Measurements from ENCODE around the gene TCEA2. TPM values are rescaled to one million over a fixed set of nuclear protein-coding genes. Genes with fewer than 3 reads are reported as not detected.

TCEA2 gene
- total and polyA plus RNA-seq, 2 of the 13 experiments (the other 11 are each of a cell fraction or from before 2014, with no cell fraction given): 28.1 to 33.7 TPM

GRCh38 chr20:64062596-64063388, at the start of gene TCEA2 (continued):
- no peak for TF ChIP-seq THYN1 (CRISPR knock-in tag; IDR thresholded peaks at IDR 0.05; ENCODE audit: borderline replicate concordance, low read depth)
- TF ChIP-seq ZNF101 (CRISPR knock-in tag; IDR thresholded peaks at IDR 0.05; ENCODE audit: borderline replicate concordance, low read depth): no peak
- no peak for TF ChIP-seq MAFG (CRISPR knock-in tag; IDR thresholded peaks at IDR 0.05)
- TF ChIP-seq CCDC6 (CRISPR knock-in tag; IDR thresholded peaks at IDR 0.05): peak; percentile 91; the same call in 1 of the 2 replicates
- no peak for TF ChIP-seq ZNF710 (CRISPR knock-in tag; IDR thresholded peaks at IDR 0.05; ENCODE audit: borderline replicate concordance)
- no peak for TF ChIP-seq RFX1 (IDR thresholded peaks at IDR 0.05)
- TF ChIP-seq ZNF570 (CRISPR knock-in tag; IDR thresholded peaks at IDR 0.05; ENCODE audit: borderline replicate concordance): no peak; the same call in 1 of the 2 replicates
- TF ChIP-seq TP53 (CRISPR knock-in tag; conservative IDR thresholded peaks at IDR 0.05): peak; percentile 58; the same call in 1 of the 2 replicates
- TF ChIP-seq TBL1XR1 (IDR thresholded peaks at IDR 0.05; ENCODE audit: borderline replicate concordance, low read length, partially characterized antibody): peak; percentile 88
- no peak; the same call in none of the 2 replicates for TF ChIP-seq NFYB (CRISPR knock-in tag; IDR thresholded peaks at IDR 0.05)
- TF ChIP-seq HNF1B (CRISPR knock-in tag; IDR thresholded peaks at IDR 0.05): peak; percentile 97
- TF ChIP-seq RXRA (CRISPR knock-in tag; IDR thresholded peaks at IDR 0.05): peak; percentile 82
- peak; percentile 78 for TF ChIP-seq JDP2 (CRISPR knock-in tag; IDR thresholded peaks at IDR 0.05; ENCODE audit: borderline replicate concordance)
- TF ChIP-seq PRMT3 (CRISPR knock-in tag; IDR thresholded peaks at IDR 0.05; ENCODE audit: borderline replicate concordance, low read depth): no peak
- TF ChIP-seq RERE (CRISPR knock-in tag; IDR thresholded peaks at IDR 0.05; ENCODE audit: low read depth): no peak; the same call in 1 of the 2 replicates
- peak; percentile 88 for TF ChIP-seq RFXAP (CRISPR knock-in tag; IDR thresholded peaks at IDR 0.05; ENCODE audit: borderline replicate concordance)
- no peak for TF ChIP-seq HNRNPH1 (optimal IDR thresholded peaks at IDR 0.05; ENCODE audit: low read depth, low read length)
- TF ChIP-seq TAF15 (IDR thresholded peaks at IDR 0.05; ENCODE audit: low read depth, low read length, poor library complexity, severe bottlenecking): peak; percentile 97
- 0 out of 2 replicates have a peak, but pooled peaks have one; percentile 74 for TF ChIP-seq ZNF775 (CRISPR knock-in tag; IDR thresholded peaks at IDR 0.05; ENCODE audit: borderline replicate concordance)
- no peak for TF ChIP-seq TCF7L2 (IDR thresholded peaks at IDR 0.05; ENCODE audit: low read depth, low read length)
